Calu3 (cell line): ENCODE measurements around the gene AP5S1. TPM values are rescaled to one million over a fixed set of nuclear protein-coding genes. Genes with fewer than 3 reads are reported as not detected.
"Not testable (repeated sequence)": the region's sequence is repeated elsewhere in the genome, so short reads cannot be mapped to it uniquely, and the experiment has no call there.

Experiments used
- BruUV-seq: library from RNA; stranded (reverse); fragments of 400-500 nt; replicated peaks from 2 replicates; lab custom pipeline; 2021; lab: Mats Ljungman, UMichigan
- CTCF ChIA-PET: fragments of 300-600 bp; sonication (Branson Sonifier 250); formaldehyde crosslinking; loops from one replicate; lab custom pipeline; 2022; ENCODE audit warnings: antibody characterized with exemption; lab: Charles Lee
- DNase-seq: peaks from one replicate; pipeline ENCODE4 v3.0.0; 2022
- H3K27ac Mint-ChIP-seq: one replicate; pipeline ENCODE4 v1.8.0; 2022; ENCODE audit warnings: mixed read lengths; ENCODE audit not compliant: unreplicated experiment
- H3K27me3 Mint-ChIP-seq: one replicate; pipeline ENCODE4 v1.8.0; 2022; ENCODE audit warnings: mixed read lengths; ENCODE audit not compliant: unreplicated experiment
- H3K36me3 Mint-ChIP-seq: one replicate; pipeline ENCODE4 v1.8.0; 2022; ENCODE audit warnings: mild to moderate bottlenecking, moderate library complexity, mixed read lengths; ENCODE audit not compliant: insufficient read depth, unreplicated experiment
- H3K4me1 Mint-ChIP-seq: one replicate; pipeline ENCODE4 v1.8.0; 2022; ENCODE audit warnings: mild to moderate bottlenecking, low read depth, mixed read lengths; ENCODE audit not compliant: unreplicated experiment
- H3K4me3 Mint-ChIP-seq: one replicate; pipeline ENCODE4 v1.8.0; 2022; ENCODE audit warnings: mild to moderate bottlenecking, low read depth, moderate library complexity, mixed read lengths; ENCODE audit not compliant: unreplicated experiment
- H3K9me3 Mint-ChIP-seq: one replicate; pipeline ENCODE4 v1.8.0; 2022; ENCODE audit warnings: low read depth, mixed read lengths; ENCODE audit not compliant: unreplicated experiment
- intact Hi-C: fragments of 100-400 bp; cut with micrococcal nuclease; formaldehyde crosslinking; loops from one replicate; pipeline ENCODE4 v1.10.0; 2022; ENCODE audit not compliant: unreplicated experiment
- total RNA-seq: library from RNA; stranded (reverse); gene quantifications from 2 replicates; pipeline ENCODE4 v1.2.3, GENCODE V29; 2022
- TF ChIP-seq, protein P1 (sequence below): fragments of 200-600 bp; IDR thresholded peaks from one replicate; pipeline ENCODE4 v1.8.0; 2022; ENCODE audit warnings: antibody characterized with exemption; ENCODE audit not compliant: unreplicated experiment

Gene AP5S1
- total RNA-seq, 1 experiment from 2014 or later: 9.5 TPM

- Mint-ChIP-seq H3K36me3 (no peaks in the 10 kb centered on the region), H3K27me3 (no peaks in the 10 kb centered on the region), H3K4me1 (no peaks in the 10 kb centered on the region), H3K4me3 (no peak overlapping the region), H3K27ac (no peak overlapping the region), H3K9me3 (no peaks in the 10 kb centered on the region)
- BruUV-seq: no TSS peak
- TF ChIP-seq, protein P1, sequence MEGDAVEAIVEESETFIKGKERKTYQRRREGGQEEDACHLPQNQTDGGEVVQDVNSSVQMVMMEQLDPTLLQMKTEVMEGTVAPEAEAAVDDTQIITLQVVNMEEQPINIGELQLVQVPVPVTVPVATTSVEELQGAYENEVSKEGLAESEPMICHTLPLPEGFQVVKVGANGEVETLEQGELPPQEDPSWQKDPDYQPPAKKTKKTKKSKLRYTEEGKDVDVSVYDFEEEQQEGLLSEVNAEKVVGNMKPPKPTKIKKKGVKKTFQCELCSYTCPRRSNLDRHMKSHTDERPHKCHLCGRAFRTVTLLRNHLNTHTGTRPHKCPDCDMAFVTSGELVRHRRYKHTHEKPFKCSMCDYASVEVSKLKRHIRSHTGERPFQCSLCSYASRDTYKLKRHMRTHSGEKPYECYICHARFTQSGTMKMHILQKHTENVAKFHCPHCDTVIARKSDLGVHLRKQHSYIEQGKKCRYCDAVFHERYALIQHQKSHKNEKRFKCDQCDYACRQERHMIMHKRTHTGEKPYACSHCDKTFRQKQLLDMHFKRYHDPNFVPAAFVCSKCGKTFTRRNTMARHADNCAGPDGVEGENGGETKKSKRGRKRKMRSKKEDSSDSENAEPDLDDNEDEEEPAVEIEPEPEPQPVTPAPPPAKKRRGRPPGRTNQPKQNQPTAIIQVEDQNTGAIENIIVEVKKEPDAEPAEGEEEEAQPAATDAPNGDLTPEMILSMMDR: no peak
- no peak for DNase-seq
- CTCF ChIA-PET: no interaction called here
- intact Hi-C loops: no loop called here
Observed at GRCh38 chr20:3839328-3839727, 19.0 kb downstream of the AP5S1 start.

DNA sequence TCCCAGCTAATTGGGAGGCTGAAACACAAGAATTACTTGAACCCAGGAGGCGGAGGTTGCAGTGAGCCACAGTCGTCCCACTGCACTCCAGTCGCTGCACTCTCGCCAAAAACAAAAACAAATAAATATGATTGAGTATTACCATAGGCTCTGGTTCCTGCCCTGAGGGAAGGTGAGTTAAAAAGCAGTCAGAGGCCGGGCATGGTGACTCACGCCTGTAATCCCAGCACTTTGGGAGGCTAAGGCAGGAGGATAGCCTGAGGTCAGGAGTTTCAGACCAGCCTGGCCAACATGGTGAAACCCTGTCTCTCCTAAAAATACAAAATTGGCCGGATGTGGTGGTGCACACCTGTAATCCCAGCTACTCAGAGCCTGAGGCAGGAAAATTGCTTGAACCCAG lies 19.9 kb downstream of the AP5S1 start:
- H3K27me3 Mint-ChIP-seq, H3K36me3 Mint-ChIP-seq, CTCF ChIA-PET, H3K4me3 Mint-ChIP-seq, H3K9me3 Mint-ChIP-seq, H3K27ac Mint-ChIP-seq, intact Hi-C loops, H3K4me1 Mint-ChIP-seq, DNase-seq, BruUV-seq: not testable (repeated sequence)

DNA sequence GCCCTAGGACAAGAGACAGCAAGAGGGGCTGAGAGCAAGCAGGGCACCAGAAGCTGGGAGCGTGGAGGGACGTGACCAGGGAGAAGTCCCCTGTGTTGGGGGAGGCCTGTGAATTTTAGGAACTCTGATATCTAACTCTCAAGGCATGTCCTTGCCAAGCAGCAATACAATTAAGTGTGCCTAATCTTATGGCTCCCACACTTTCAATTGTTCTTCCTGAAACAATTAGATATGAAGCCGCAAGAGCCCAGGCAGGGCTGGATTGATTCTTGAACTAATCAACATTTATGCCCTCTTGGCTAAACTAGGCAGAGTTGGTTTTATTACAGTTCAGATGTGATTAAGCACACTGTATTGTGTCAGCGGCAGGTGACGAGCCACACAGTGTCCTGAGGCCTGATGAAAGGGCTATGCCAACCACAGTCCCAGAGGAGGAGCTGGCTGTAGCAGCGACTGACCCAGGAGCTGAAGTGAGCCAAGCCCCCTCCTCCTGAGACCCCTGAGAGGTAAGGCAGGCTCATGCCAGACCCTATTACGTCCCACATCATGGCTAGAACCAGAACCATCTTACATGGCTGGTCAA lies 22.1 kb downstream of the AP5S1 start:
- CTCF ChIA-PET: no interaction called here
- H3K9me3 Mint-ChIP-seq: no peaks in the 10 kb centered on the region
- TF ChIP-seq, protein P1: no peak
- DNase-seq: no peak
- peaks cover 7% of the 10 kb centered on the region for H3K4me1 Mint-ChIP-seq
- H3K27ac Mint-ChIP-seq: no peak overlapping the region
- intact Hi-C loops: no loop called here
- H3K36me3 Mint-ChIP-seq: peaks cover 17% of the 10 kb centered on the region
- H3K4me3 Mint-ChIP-seq: no peak overlapping the region
- no peaks in the 10 kb centered on the region for H3K27me3 Mint-ChIP-seq
- BruUV-seq: no TSS peak

DNA sequence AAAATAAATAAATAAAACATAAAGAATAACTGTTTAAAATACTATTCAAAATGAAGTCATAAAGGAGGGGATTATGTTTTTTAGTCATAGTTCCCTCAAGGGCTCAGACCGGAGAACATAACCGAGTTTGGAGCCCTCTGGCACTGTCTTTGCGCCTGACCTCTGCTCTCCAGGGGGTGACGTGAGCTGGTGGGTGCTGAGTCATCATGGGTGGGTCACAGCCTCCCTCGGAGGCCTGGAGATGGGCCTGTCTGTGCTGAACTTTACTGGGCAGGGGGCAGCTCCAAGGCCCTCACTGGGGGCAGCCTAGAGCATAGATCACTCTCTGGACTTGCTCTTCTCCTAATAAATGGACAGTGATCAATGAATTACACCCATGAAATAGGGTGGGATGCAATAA lies 23.1 kb downstream of the AP5S1 start:
- peaks cover 18% of the 10 kb centered on the region for H3K36me3 Mint-ChIP-seq
- intact Hi-C loops: no loop called here
- BruUV-seq: no TSS peak
- no peaks in the 10 kb centered on the region for H3K27me3 Mint-ChIP-seq
- DNase-seq: no peak
- H3K27ac Mint-ChIP-seq: no peak overlapping the region
- TF ChIP-seq, protein P1: no peak
- no peak overlapping the region for H3K4me3 Mint-ChIP-seq
- peaks cover 8% of the 10 kb centered on the region for H3K4me1 Mint-ChIP-seq
- CTCF ChIA-PET: no interaction called here
- no peaks in the 10 kb centered on the region for H3K9me3 Mint-ChIP-seq

GRCh38 chr20:3843990-3844619 lies 23.8 kb downstream of the AP5S1 start:
- BruUV-seq, DNase-seq, CTCF ChIA-PET, H3K9me3 Mint-ChIP-seq, H3K27me3 Mint-ChIP-seq, H3K27ac Mint-ChIP-seq, intact Hi-C loops, H3K4me3 Mint-ChIP-seq: not testable (repeated sequence)
- Mint-ChIP-seq H3K4me1 (peaks cover 14% of the 10 kb centered on the region), H3K36me3 (peaks cover 18% of the 10 kb centered on the region)
